Right cardiac atrium (tissue), 5 donors: Measurements from ENCODE around the gene CSMD2. TPM values are rescaled to one million over a fixed set of nuclear protein-coding genes. Genes with fewer than 3 reads are reported as not detected.
"Not testable (repeated sequence)": the region's sequence is repeated elsewhere in the genome, so short reads cannot be mapped to it uniquely, and the experiment has no call there.

Experiments
- ATAC-seq, 2 donors: fragments of 200-7000 bp; cut with Tn5 transposase; one replicate each; pipeline versions ENCODE4 v1.8.0 to v1.9.1; 2020; ENCODE audit warnings: moderate library complexity in 2 of 2, mild to moderate bottlenecking in 1 of 2
- DNase-seq, 3 donors: peaks; one replicate each; pipeline ENCODE4 v3.0.0-alpha.2; 2020
- H3K27ac ChIP-seq: one replicate; pipeline ENCODE4 v1.5.1; 2013; ENCODE audit warnings: mild to moderate bottlenecking, low read length, control low read depth, moderate library complexity
- H3K27me3 ChIP-seq: one replicate; pipeline ENCODE4 v1.6.1; 2013; ENCODE audit not compliant: control insufficient read depth, insufficient read depth
- H3K4me1 ChIP-seq: one replicate; pipeline ENCODE4 v1.6.1; 2013; ENCODE audit warnings: low read length; ENCODE audit not compliant: control insufficient read depth, insufficient read depth
- H3K4me3 ChIP-seq: one replicate; pipeline ENCODE4 v1.5.1; 2013; ENCODE audit warnings: low read length, control low read depth
- H3K9me3 ChIP-seq: one replicate; pipeline ENCODE4 v1.6.1; 2013; ENCODE audit warnings: low read length; ENCODE audit not compliant: control insufficient read depth
- WGBS: extraction: QIAGEN DNeasy Blood & Tissue Kit; methylation state at CpG from one replicate; pipeline ENCODE4 v1.1.7; 2013; 5-methylcytosine and 5-hydroxymethylcytosine counted together
- intact Hi-C, 4 donors: fragments of 100-400 bp; cut with DNase I; formaldehyde crosslinking; loops; one replicate each; pipeline versions ENCODE4 v1.11.0 to v1.14.0; 2022 to 2023
- polyA plus RNA-seq: library from polyadenylated mRNA; stranded (reverse); fragments of 200-250 nt; gene quantifications from one replicate; pipeline ENCODE4 v1.2.3, GENCODE V29; 2013
- total RNA-seq, 4 donors: library from RNA; stranded (reverse); fragmentation: NEBNext Ultra II Directional; extraction: Animal tissue kit (Norgen Biotek cat#: 25700); gene quantifications; one replicate each; pipeline ENCODE4 v1.2.1, GENCODE V29; 2021
- donor health status: healthy with polysubstance abuse.
- donor health status: DM: no; HTN: yes; CAD: no.
- donor health status: DM: no; HTN: no; CAD: no.
- donor health status: DM: no; HTN: yes; CAD: no; lungs with severe emphysema.
- donor health status: DM: yes; HTN: yes; CAD: no.

The CSMD2 gene
- total and polyA plus RNA-seq, 5 donors, result 0.11 to 0.59 (median 0.38) TPM

- Histone ChIP-seq H3K27ac (no peak overlapping the region), H3K4me3 (no peak overlapping the region), H3K4me1 (no peaks in the 10 kb centered on the region), H3K27me3 (no peaks in the 10 kb centered on the region), H3K9me3 (no peaks in the 10 kb centered on the region)
- DNase-seq (no peak), ATAC-seq (no peak)
- 71% methylated on average over 2 of the region's 2 CpGs for whole genome bisulfite sequencing
- intact Hi-C loops, result no loop called here
Observed at GRCh38 chr1:34108269-34108668, 56.8 kb downstream of the CSMD2 start.

GRCh38 chr1:34101151-34101550 lies 63.9 kb downstream of the CSMD2 start:
- no peak overlapping the region for H3K27ac ChIP-seq
- WGBS, result 94% methylated on average over 1 of the region's 1 CpG
- DNase-seq (no peak), ATAC-seq (no peak)
- intact Hi-C loops, result no loop called here
- H3K27me3 ChIP-seq, result no peaks in the 10 kb centered on the region
- no peaks in the 10 kb centered on the region for H3K4me1 ChIP-seq
- no peak overlapping the region for H3K4me3 ChIP-seq
- no peaks in the 10 kb centered on the region for H3K9me3 ChIP-seq

GRCh38 chr1:34100332-34100731 lies 64.7 kb downstream of the CSMD2 start:
- H3K4me3 ChIP-seq, result no peak overlapping the region
- H3K4me1 ChIP-seq, result no peaks in the 10 kb centered on the region
- WGBS, result 73% methylated on average over 5 of the region's 5 CpGs
- no peak overlapping the region for H3K27ac ChIP-seq
- no peaks in the 10 kb centered on the region for H3K9me3 ChIP-seq
- intact Hi-C loops, result no loop called here
- ATAC-seq (no peak), DNase-seq (no peak)
- H3K27me3 ChIP-seq, result no peaks in the 10 kb centered on the region

GRCh38 chr1:34092399-34092798 lies 72.6 kb downstream of the CSMD2 start:
- ATAC-seq, DNase-seq, H3K27ac ChIP-seq, H3K4me3 ChIP-seq, H3K4me1 ChIP-seq, H3K27me3 ChIP-seq, intact Hi-C loops, H3K9me3 ChIP-seq: not testable (repeated sequence)
- whole genome bisulfite sequencing, result 91% methylated on average over 18 of the region's 27 CpGs

- DNase-seq, result no peak
- whole genome bisulfite sequencing, result 76% methylated on average over 6 of the region's 6 CpGs
- Histone ChIP-seq H3K4me3 (no peak overlapping the region), H3K9me3 (no peaks in the 10 kb centered on the region), H3K27me3 (no peaks in the 10 kb centered on the region), H3K4me1 (no peaks in the 10 kb centered on the region), H3K27ac (no peak overlapping the region)
- no peak for ATAC-seq
- intact Hi-C loops, result no loop called here
Observed at GRCh38 chr1:34089731-34090130, 75.3 kb downstream of the CSMD2 start.

- H3K27ac ChIP-seq, result no peak overlapping the region
- H3K4me1 ChIP-seq, result no peaks in the 10 kb centered on the region
- DNase-seq, result no peak
- no peak for ATAC-seq
- WGBS, result 36% methylated on average over 5 of the region's 5 CpGs
- no peak overlapping the region for H3K4me3 ChIP-seq
- H3K9me3 ChIP-seq, result no peaks in the 10 kb centered on the region
- no peaks in the 10 kb centered on the region for H3K27me3 ChIP-seq
- intact Hi-C loops, result no loop called here
Observed at GRCh38 chr1:34087986-34088385, 77.0 kb downstream of the CSMD2 start.

GRCh38 chr1:34086561-34086960 lies 78.5 kb downstream of the CSMD2 start:
- Histone ChIP-seq H3K4me1 (no peaks in the 10 kb centered on the region), H3K9me3 (no peaks in the 10 kb centered on the region), H3K27me3 (no peaks in the 10 kb centered on the region), H3K27ac (no peak overlapping the region), H3K4me3 (no peak overlapping the region)
- WGBS, result 65% methylated on average over 1 of the region's 1 CpG
- ATAC-seq (no peak), DNase-seq (no peak)
- intact Hi-C loops, result no loop called here

- intact Hi-C loops, result no loop called here
- DNase-seq (no peak), ATAC-seq (no peak)
- no peaks in the 10 kb centered on the region for H3K9me3 ChIP-seq
- H3K27me3 ChIP-seq, result no peaks in the 10 kb centered on the region
- no peak overlapping the region for H3K4me3 ChIP-seq
- H3K4me1 ChIP-seq, result no peaks in the 10 kb centered on the region
- H3K27ac ChIP-seq, result no peak overlapping the region
- WGBS, result 65% methylated on average over 2 of the region's 2 CpGs
Observed at GRCh38 chr1:34083974-34084373, 81.1 kb downstream of the CSMD2 start.

- H3K27me3 ChIP-seq, H3K4me1 ChIP-seq, DNase-seq, H3K27ac ChIP-seq, H3K9me3 ChIP-seq, ATAC-seq, H3K4me3 ChIP-seq, intact Hi-C loops: not testable (repeated sequence)
- 94% methylated on average over 43 of the region's 43 CpGs for WGBS
Observed at GRCh38 chr1:34082085-34082670, 82.9 kb downstream of the CSMD2 start.

- H3K4me1 ChIP-seq, result no peaks in the 10 kb centered on the region
- H3K27me3 ChIP-seq, result no peaks in the 10 kb centered on the region
- no peak overlapping the region for H3K4me3 ChIP-seq
- 88% methylated on average over 4 of the region's 4 CpGs for WGBS
- no peak for ATAC-seq
- no peak for DNase-seq
- H3K9me3 ChIP-seq, result no peaks in the 10 kb centered on the region
- intact Hi-C loops, result no loop called here
- H3K27ac ChIP-seq, result no peak overlapping the region
Observed at GRCh38 chr1:34078383-34078782, 86.6 kb downstream of the CSMD2 start.

- DNase-seq, result no peak
- intact Hi-C loops, result no loop called here
- no peak for ATAC-seq
- H3K4me1 ChIP-seq, result no peaks in the 10 kb centered on the region
- no peak overlapping the region for H3K4me3 ChIP-seq
- WGBS, result 73% methylated on average over 7 of the region's 7 CpGs
- no peaks in the 10 kb centered on the region for H3K27me3 ChIP-seq
- H3K9me3 ChIP-seq, result no peaks in the 10 kb centered on the region
- H3K27ac ChIP-seq, result no peak overlapping the region
Observed at GRCh38 chr1:34075576-34075975, 89.5 kb downstream of the CSMD2 start.

- intact Hi-C loops, result no loop called here
- H3K9me3 ChIP-seq, result no peaks in the 10 kb centered on the region
- no peak overlapping the region for H3K4me3 ChIP-seq
- no peak for DNase-seq
- H3K4me1 ChIP-seq, result no peaks in the 10 kb centered on the region
- ATAC-seq, result no peak
- H3K27ac ChIP-seq, result no peak overlapping the region
- no peaks in the 10 kb centered on the region for H3K27me3 ChIP-seq
- 61% methylated on average over 3 of the region's 3 CpGs for WGBS
Observed at GRCh38 chr1:34073028-34073695, 91.9 kb downstream of the CSMD2 start.
